ENCODE results near the gene CSRNP3.

CSRNP3 gene

DNA sequence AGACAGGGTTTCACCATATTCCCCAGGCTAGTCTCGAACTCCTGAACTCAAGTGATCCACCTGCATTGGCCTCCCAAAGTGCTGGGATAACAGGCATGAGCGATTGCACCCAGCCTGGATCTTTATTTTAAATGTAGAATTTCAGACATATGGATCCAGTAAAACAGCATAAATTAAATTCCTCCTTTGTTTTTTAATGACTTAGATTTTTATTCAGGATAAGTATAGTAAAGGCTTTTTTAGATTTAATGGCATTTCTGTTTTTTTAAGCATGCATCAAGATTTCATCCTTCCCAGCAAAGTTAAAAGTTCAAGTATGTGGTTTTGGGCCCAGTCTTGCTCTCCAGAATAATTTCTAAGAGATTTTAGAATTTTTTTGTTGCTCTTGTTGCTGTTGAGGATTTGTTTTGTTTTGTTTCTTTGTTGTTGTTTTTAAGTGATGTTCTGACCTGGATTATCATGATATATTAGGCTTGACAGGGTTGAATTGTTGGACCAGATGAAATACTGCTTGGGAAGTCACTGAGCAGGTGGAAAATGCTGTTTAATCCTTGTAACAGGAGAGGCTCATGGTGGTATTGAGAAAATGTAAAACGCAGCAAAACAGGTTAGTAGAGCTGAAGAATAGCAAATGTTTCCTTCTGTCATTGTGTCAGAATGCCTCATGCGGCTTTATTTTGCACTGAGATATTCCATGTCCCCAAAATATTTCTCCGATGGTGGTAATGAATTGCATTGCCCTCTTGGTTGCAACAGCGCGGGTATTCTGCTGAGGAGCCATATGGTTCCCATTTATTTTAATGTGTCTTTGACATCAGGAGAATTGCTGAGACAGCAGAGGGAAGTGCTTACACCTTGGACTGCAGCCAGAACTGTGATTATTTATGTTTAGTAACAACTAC lies 176.7 kb downstream of the CSRNP3 start:
- no peak for DNase-seq (ENCODE audit: low spot score)
- in situ Hi-C loops (cut with MboI; ENCODE audit: low sequenced_read_pairs, unreplicated experiment), result no loop called here
- TF ChIP-seq, protein P1, sequence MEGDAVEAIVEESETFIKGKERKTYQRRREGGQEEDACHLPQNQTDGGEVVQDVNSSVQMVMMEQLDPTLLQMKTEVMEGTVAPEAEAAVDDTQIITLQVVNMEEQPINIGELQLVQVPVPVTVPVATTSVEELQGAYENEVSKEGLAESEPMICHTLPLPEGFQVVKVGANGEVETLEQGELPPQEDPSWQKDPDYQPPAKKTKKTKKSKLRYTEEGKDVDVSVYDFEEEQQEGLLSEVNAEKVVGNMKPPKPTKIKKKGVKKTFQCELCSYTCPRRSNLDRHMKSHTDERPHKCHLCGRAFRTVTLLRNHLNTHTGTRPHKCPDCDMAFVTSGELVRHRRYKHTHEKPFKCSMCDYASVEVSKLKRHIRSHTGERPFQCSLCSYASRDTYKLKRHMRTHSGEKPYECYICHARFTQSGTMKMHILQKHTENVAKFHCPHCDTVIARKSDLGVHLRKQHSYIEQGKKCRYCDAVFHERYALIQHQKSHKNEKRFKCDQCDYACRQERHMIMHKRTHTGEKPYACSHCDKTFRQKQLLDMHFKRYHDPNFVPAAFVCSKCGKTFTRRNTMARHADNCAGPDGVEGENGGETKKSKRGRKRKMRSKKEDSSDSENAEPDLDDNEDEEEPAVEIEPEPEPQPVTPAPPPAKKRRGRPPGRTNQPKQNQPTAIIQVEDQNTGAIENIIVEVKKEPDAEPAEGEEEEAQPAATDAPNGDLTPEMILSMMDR (IDR thresholded peaks at IDR 0.05; ENCODE audit: borderline replicate concordance, control extremely low read depth, extremely low read depth, insufficient read depth, missing control alignments), result no peak

DNA sequence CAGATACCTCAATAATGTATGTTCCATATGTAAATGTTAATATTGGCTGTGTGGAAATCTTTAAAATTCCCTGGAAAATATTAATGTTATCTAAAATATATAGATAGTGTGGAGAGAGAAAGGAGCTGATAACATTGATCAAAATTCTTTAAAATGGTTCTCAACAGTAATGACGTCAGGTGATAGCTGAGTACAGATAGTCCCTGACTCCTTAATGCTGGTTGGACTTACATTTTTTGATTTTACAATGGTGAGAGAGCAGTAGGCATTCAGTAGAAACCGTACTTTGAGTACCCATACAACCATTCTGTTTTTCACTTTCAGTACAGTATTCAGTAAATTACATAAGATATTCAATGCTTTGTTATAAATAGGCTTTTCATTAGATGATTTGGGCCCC lies 177.9 kb downstream of the CSRNP3 start:
- no peak for DNase-seq (ENCODE audit: low spot score)
- TF ChIP-seq, protein P1 (IDR thresholded peaks at IDR 0.05; ENCODE audit: borderline replicate concordance, control extremely low read depth, extremely low read depth, insufficient read depth, missing control alignments), result no peak
- in situ Hi-C loops (cut with MboI; ENCODE audit: low sequenced_read_pairs, unreplicated experiment), result no loop called here

DNA sequence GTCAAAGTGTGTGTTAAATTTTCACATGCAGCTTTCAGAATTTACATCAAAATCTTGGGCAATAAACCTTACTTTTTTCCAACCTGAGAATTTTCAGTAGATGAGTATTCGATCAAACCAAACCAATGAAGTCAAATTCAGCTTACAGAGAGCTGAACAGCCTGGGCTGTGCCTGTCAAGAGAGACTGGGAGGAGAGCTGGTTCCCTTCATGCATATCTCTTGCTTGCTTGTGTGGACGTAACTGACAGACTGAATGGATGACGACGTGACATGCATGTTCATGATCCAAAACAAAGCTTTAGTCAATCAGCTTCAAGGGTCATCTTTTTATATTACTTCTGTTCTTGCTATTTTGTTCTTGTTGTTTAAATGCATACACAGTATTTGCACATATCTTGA lies 179.3 kb downstream of the CSRNP3 start:
- in situ Hi-C loops (cut with MboI; ENCODE audit: low sequenced_read_pairs, unreplicated experiment), result no loop called here
- no peak for DNase-seq (ENCODE audit: low spot score)
- TF ChIP-seq, protein P1 (IDR thresholded peaks at IDR 0.05; ENCODE audit: borderline replicate concordance, control extremely low read depth, extremely low read depth, insufficient read depth, missing control alignments), result no peak

DNA sequence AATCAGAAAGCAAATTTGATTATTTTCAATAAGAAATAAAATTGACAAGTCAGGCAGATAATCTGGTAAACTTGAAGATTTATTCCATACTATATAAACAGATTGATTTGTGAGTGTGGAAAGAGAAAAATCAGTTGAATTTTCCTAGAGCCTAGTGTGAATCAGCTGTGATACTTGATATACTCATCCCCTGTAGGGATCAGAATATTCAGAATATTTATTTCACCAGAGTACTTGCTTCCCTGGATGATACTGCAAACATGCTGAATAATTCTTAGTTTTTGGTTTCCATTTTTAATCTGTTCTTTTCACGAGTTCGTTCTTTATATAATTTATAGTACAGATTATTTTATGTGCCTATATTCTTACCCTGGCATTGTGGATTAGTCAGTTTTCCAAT lies 181.7 kb downstream of the CSRNP3 start:
- DNase-seq (ENCODE audit: low spot score), result no peak
- in situ Hi-C loops (cut with MboI; ENCODE audit: low sequenced_read_pairs, unreplicated experiment), result no loop called here
- TF ChIP-seq, protein P1 (IDR thresholded peaks at IDR 0.05; ENCODE audit: borderline replicate concordance, control extremely low read depth, extremely low read depth, insufficient read depth, missing control alignments), result no peak

DNA sequence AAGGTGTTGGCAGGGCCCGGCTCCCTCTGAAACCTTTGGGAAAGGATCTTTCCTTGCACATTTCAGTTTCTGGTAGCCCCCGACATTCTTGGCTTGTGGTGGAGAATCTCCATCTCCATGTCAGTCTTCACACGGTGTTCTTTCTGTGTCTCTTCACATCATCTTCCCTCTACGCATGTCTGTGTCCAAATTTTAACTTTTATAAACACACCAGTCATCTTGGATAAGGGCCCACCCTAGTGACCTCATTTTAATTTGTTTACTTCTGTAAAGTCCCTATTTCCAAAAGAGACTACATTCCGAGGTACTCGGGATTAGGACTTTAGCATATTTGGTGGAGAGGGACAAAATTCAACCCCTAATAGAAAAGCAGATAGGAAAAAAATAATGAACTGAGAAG lies 186.2 kb downstream of the CSRNP3 start:
- DNase-seq (ENCODE audit: low spot score), result no peak
- in situ Hi-C loops (cut with MboI; ENCODE audit: low sequenced_read_pairs, unreplicated experiment), result no loop called here
- TF ChIP-seq, protein P1 (IDR thresholded peaks at IDR 0.05; ENCODE audit: borderline replicate concordance, control extremely low read depth, extremely low read depth, insufficient read depth, missing control alignments), result no peak

DNA sequence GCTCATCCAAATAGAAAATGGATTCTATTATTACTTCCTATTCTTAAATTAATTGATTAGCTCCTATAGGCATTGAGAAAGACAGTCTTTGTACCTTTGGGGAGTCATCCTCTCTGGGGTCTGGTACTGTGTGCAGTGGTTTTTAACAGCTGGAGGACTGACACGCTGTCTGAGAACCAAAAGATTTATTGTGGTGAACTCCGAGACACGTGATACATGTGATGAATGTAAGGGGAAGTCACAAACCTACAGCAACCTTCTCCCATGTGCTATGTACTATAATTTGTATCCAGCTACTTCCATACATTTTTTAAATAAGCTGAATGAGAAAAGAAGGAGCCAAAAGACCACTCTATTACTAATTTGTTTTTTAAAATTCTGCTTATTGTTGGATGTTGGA lies 190.9 kb downstream of the CSRNP3 start:
- TF ChIP-seq, protein P1 (IDR thresholded peaks at IDR 0.05; ENCODE audit: borderline replicate concordance, control extremely low read depth, extremely low read depth, insufficient read depth, missing control alignments), result no peak
- DNase-seq (ENCODE audit: low spot score), result no peak
- in situ Hi-C loops (cut with MboI; ENCODE audit: low sequenced_read_pairs, unreplicated experiment), result no loop called here
